HepG2 (cell line): ENCODE results near the gene NDUFV1.

ENCODE experiments used
- CBX2 ChIP-seq, 2 experiments: fragments of 200-600 bp in 1 of 2; sonication (generic); formaldehyde crosslinking in 1 of 2; IDR thresholded peaks; 2 replicates each; pipeline versions ENCODE4 v1.7.0 to v1.8.1; 2018 to 2022; ENCODE audit warnings: low read depth in 2 of 2, low read length in 1 of 2, mild to moderate bottlenecking in 1 of 2, missing genetic modification reagents in 1 of 2
- ZFP36 ChIP-seq: fragments of 150-350 bp; IDR thresholded peaks from 2 replicates; pipeline ENCODE4 v1.6.1; 2018; ENCODE audit warnings: borderline replicate concordance, low read length, low read depth; ENCODE audit not compliant: partially characterized antibody
- ZKSCAN1 ChIP-seq: fragments of 150-350 bp; IDR thresholded peaks from 2 replicates; pipeline ENCODE4 v1.6.1; 2014; ENCODE audit warnings: low read length
- ZNF24 ChIP-seq: fragments of 450-650 bp; IDR thresholded peaks from 2 replicates; pipeline ENCODE4 v1.6.1; 2017; ENCODE audit warnings: antibody characterized with exemption, mild to moderate bottlenecking
- ZSCAN30 ChIP-seq: sonication (generic); formaldehyde crosslinking; IDR thresholded peaks from 2 replicates; pipeline ENCODE4 v1.5.0; 2020; ENCODE audit warnings: mild to moderate bottlenecking, missing genetic modification reagents
- TF ChIP-seq, protein P1 (sequence below): sonication (generic); formaldehyde crosslinking; IDR thresholded peaks from 2 replicates; pipeline ENCODE4 v1.5.0; 2020; ENCODE audit warnings: mild to moderate bottlenecking, missing genetic modification reagents, moderate library complexity
- TF ChIP-seq, protein P2 (sequence below): sonication (generic); formaldehyde crosslinking; IDR thresholded peaks from 2 replicates; pipeline ENCODE4 v1.8.1; 2023; ENCODE audit warnings: mild to moderate bottlenecking, inconsistent platforms, moderate library complexity, missing genetic modification reagents, borderline replicate concordance

GRCh38 chr11:67582011-67582410, 24.7 kb upstream of the NDUFV1 start:
- TF ChIP-seq ZNF24 (no peak), ZFP36 (no peak), CBX2 (IDR thresholded peaks at IDR 0.05; ENCODE audit: low read depth, low read length) (no peak), CBX2 (CRISPR knock-in tag; IDR thresholded peaks at IDR 0.05; ENCODE audit: low read depth) (no peak), ZSCAN30 (CRISPR knock-in tag) (no peak), ZKSCAN1 (no peak)
- TF ChIP-seq, protein P1, sequence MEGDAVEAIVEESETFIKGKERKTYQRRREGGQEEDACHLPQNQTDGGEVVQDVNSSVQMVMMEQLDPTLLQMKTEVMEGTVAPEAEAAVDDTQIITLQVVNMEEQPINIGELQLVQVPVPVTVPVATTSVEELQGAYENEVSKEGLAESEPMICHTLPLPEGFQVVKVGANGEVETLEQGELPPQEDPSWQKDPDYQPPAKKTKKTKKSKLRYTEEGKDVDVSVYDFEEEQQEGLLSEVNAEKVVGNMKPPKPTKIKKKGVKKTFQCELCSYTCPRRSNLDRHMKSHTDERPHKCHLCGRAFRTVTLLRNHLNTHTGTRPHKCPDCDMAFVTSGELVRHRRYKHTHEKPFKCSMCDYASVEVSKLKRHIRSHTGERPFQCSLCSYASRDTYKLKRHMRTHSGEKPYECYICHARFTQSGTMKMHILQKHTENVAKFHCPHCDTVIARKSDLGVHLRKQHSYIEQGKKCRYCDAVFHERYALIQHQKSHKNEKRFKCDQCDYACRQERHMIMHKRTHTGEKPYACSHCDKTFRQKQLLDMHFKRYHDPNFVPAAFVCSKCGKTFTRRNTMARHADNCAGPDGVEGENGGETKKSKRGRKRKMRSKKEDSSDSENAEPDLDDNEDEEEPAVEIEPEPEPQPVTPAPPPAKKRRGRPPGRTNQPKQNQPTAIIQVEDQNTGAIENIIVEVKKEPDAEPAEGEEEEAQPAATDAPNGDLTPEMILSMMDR, result no peak
- TF ChIP-seq, protein P2, sequence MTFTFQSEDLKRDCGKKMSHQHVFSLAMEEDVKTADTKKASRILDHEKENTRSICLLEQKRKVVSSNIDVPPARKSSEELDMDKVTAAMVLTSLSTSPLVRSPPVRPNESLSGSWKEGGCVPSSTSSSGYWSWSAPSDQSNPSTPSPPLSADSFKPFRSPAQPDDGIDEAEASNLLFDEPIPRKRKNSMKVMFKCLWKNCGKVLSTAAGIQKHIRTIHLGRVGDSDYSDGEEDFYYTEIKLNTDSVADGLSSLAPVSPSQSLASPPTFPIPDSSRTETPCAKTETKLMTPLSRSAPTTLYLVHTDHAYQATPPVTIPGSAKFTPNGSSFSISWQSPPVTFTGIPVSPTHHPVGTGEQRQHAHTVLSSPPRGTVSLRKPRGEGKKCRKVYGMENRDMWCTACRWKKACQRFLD (CRISPR knock-in tag), result no peak
